Kidney (tissue), 14 donors: ENCODE measurements around the gene LRRC61. TPM values are rescaled to one million over a fixed set of nuclear protein-coding genes. Genes with fewer than 3 reads are reported as not detected.
"Not testable (repeated sequence)": the region's sequence is repeated elsewhere in the genome, so short reads cannot be mapped to it uniquely, and the experiment has no call there.

Experiments
- DNase-seq, 5 donors: peaks; one replicate each; pipeline ENCODE4 v3.0.0-alpha.2; 2013 to 2020
- FAIRE-seq: peaks from 2 replicates; lab custom pipeline; 2012; peaks lifted over from hg19 to GRCh38; lab: Jason Lieb, UNC
- H3K27ac ChIP-seq, 2 donors: one replicate each; pipeline ENCODE4 v1.7.0; 2013; ENCODE audit warnings: low read depth in 2 of 2, low read length in 2 of 2, inconsistent platforms in 1 of 2
- H3K27me3 ChIP-seq: one replicate; pipeline ENCODE4 v1.7.1; 2013; ENCODE audit warnings: low read length, inconsistent platforms; ENCODE audit not compliant: control insufficient read depth, insufficient read depth
- H3K36me3 ChIP-seq, 3 donors: one replicate each; pipeline versions ENCODE4 v1.7.0 to v1.7.1; 2013; ENCODE audit warnings: low read length in 3 of 3, control low read depth in 1 of 3, inconsistent platforms in 1 of 3; ENCODE audit not compliant: insufficient read depth in 3 of 3, control insufficient read depth in 2 of 3
- H3K4me1 ChIP-seq, 3 donors: one replicate each; pipeline versions ENCODE4 v1.7.0 to v1.7.1; 2013; ENCODE audit warnings: low read length in 3 of 3, inconsistent platforms in 1 of 3, low read depth in 1 of 3; ENCODE audit not compliant: control insufficient read depth in 2 of 3, insufficient read depth in 2 of 3
- H3K4me3 ChIP-seq, 3 donors: one replicate each; pipeline versions ENCODE4 v1.7.0 to v1.8.1; 2013; ENCODE audit warnings: low read length in 3 of 3, control low read depth in 1 of 3, inconsistent platforms in 1 of 3
- H3K9ac ChIP-seq, 3 donors: one replicate each; pipeline versions ENCODE4 v1.7.0 to v1.7.1; 2013; ENCODE audit warnings: low read length in 3 of 3, control low read depth in 1 of 3, inconsistent platforms in 1 of 3
- H3K9me3 ChIP-seq, 3 donors: one replicate each; pipeline versions ENCODE4 v1.7.0 to v1.7.1; 2013; ENCODE audit warnings: low read length in 3 of 3, control low read depth in 1 of 3, inconsistent platforms in 1 of 3; ENCODE audit not compliant: control insufficient read depth in 2 of 3, insufficient read depth in 1 of 3
- CTCF ChIP-seq: IDR thresholded peaks from 3 replicates; pipeline ENCODE4 v1.5.1; 2012; ENCODE audit warnings: mild to moderate bottlenecking, moderate library complexity, borderline replicate concordance; ENCODE audit not compliant: insufficient read depth; ENCODE audit errors: extremely low read depth
- intact Hi-C: fragments of 100-400 bp; cut with DNase I; formaldehyde crosslinking; loops from one replicate; pipeline ENCODE4 v1.11.1; 2022
- polyA plus RNA-seq: library from polyadenylated mRNA; stranded (reverse); fragments of 350-450 nt; fragmentation: Illumina TruSeq; extraction: RNeasy Lipid Tissue Mini Kit (QIAGEN cat#74804); gene quantifications from one replicate; pipeline ENCODE4 v1.2.3, GENCODE V29; 2014; ENCODE audit warnings: low read depth, low replicate concordance; ENCODE audit not compliant: insufficient read depth
- total RNA-seq: library from RNA; stranded (reverse); fragmentation: NEBNext Ultra II Directional; extraction: Animal tissue kit (Norgen Biotek cat#: 25700); gene quantifications from one replicate; pipeline ENCODE4 v1.2.1, GENCODE V29; 2021
- donor health status: control.
- donor health status: control.
- donor health status: control.
- donor health status: control.
- donor health status: control.
- donor health status: DM: yes; HTN: yes; CAD: no.
- donor health status: Normal renal cell carcinoma (clear cell type).

The LRRC61 gene
- total and polyA plus RNA-seq, 2 donors from 2014 or later: 17.1 to 23.2 TPM

- peaks cover 0 to 2% (median 0%) of the 10 kb centered on the region in 3 donors for H3K36me3 ChIP-seq
- no peak for FAIRE-seq
- H3K9me3 ChIP-seq: no peaks in the 10 kb centered on the region
- DNase-seq: peak; percentile 65 to 97 (median 93)
- H3K9ac ChIP-seq: peak overlapping the region in 1 of 3 donors; percentile 24
- intact Hi-C loops: no loop called here
- no peak overlapping the region for H3K4me3 ChIP-seq
- H3K4me1 ChIP-seq: peaks cover 0 to 14% (median 9%) of the 10 kb centered on the region in 3 donors
- H3K27ac ChIP-seq: no peak overlapping the region
- TF ChIP-seq CTCF: no peak
- H3K27me3 ChIP-seq: no peaks in the 10 kb centered on the region
These were observed 60.7 kb downstream of the LRRC61 start for GRCh38 chr7:150383710-150384397.

- Histone ChIP-seq H3K9me3 (no peaks in the 10 kb centered on the region), H3K4me1 (peaks cover 0 to 14% (median 9%) of the 10 kb centered on the region in 3 donors), H3K36me3 (peaks cover 0 to 2% (median 0%) of the 10 kb centered on the region in 3 donors), H3K9ac (no peak overlapping the region), H3K27me3 (no peaks in the 10 kb centered on the region), H3K27ac (no peak overlapping the region), H3K4me3 (no peak overlapping the region)
- intact Hi-C loops: no loop called here
- TF ChIP-seq CTCF: no peak
- FAIRE-seq (no peak), DNase-seq (peak in 1 of 5 donors; percentile 34)
These were observed 61.5 kb downstream of the LRRC61 start for GRCh38 chr7:150384406-150385301.

- no peak overlapping the region for H3K4me3 ChIP-seq
- intact Hi-C loops: no loop called here
- TF ChIP-seq CTCF: no peak
- H3K9ac ChIP-seq: no peak overlapping the region
- peaks cover 0 to 2% (median 0%) of the 10 kb centered on the region in 3 donors for H3K36me3 ChIP-seq
- no peaks in the 10 kb centered on the region for H3K9me3 ChIP-seq
- no peaks in the 10 kb centered on the region for H3K27me3 ChIP-seq
- FAIRE-seq (no peak), DNase-seq (peak in 1 of 5 donors; percentile 28)
- H3K27ac ChIP-seq: no peak overlapping the region
- peaks cover 0 to 10% (median 4%) of the 10 kb centered on the region in 3 donors for H3K4me1 ChIP-seq
These were observed 62.2 kb downstream of the LRRC61 start for GRCh38 chr7:150385302-150385723.

GRCh38 chr7:150385884-150386283 is 62.7 kb downstream of the LRRC61 start:
- not testable (repeated sequence) for H3K9ac ChIP-seq, H3K4me3 ChIP-seq

More at GRCh38 chr7:150385884-150386283, 62.7 kb downstream of the LRRC61 start:
- DNase-seq, intact Hi-C loops, H3K27ac ChIP-seq, H3K9me3 ChIP-seq, H3K4me1 ChIP-seq, FAIRE-seq, H3K36me3 ChIP-seq, H3K27me3 ChIP-seq: not testable (repeated sequence)
